ENCODE results near the gene GPR15LG.
"Not testable (repeated sequence)": the region's sequence is repeated elsewhere in the genome, so short reads cannot be mapped to it uniquely, and the experiment has no call there.

GPR15LG gene

DNA sequence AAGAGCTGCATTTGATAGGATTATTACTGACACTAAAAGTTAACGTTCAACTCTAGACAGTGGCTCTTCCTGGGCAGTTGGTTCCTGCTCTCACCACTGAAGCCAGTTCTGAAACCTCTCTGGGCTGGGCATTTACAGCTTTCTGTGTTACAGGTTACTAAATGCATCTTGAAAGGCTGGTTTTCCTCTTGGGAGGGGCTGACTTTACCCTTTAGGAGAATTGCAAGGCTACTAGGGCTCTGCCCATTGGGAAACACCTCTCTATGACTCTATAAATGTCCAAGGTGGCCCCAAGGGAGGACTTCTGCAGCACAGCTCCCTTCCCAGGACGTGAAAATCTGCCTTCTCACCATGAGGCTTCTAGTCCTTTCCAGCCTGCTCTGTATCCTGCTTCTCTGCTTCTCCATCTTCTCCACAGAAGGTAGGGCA is at the start of gene GPR15LG:
GPR15LG (plus strand) TSS at position 301 of the 429 bp plus-strand sequence; CDS start at position 352, 51 bp downstream.
- no peak for DNase-seq

DNA sequence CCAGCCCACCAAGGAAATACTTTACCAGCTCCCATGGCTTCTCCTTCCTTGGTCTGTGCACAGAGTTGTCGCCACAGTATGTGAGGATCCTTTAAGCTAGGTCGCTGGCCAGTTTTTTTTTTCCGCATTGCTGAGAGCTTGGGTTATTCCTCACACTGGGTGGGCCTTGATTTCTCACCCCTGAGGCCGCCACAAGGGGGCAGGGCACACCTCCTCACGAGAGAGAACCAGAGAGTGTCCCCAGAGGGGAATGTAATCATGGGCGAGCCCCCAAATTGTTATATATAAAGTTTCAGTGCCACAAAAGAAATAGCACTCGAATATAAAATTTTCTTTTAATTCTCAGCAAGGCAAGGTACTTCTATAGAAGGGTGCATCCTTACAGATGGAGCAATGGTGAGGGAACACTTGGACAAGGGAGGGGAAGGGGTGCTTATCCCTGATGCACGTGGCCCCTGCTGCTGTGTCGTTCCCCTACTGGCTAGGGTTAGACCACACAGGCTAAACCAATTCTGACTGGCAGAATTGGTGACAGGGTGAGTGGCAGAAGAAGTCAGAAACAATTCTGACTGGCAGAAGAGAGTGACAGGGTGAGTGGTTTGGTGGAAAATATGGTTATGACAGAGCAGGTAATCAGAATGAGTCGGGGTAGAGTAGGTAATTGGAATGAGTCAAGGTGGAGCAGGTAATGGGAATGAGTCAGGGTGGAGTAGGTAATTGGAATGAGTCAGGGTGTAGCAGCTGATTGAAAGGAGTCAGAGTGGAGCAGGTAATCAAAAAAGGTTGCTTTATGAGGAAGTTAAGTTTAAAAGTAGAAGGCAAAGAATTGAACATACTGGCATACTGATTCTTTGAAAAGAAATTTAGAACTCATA is 47.5 kb upstream of the GPR15LG start:
- not testable (repeated sequence) for DNase-seq

DNA sequence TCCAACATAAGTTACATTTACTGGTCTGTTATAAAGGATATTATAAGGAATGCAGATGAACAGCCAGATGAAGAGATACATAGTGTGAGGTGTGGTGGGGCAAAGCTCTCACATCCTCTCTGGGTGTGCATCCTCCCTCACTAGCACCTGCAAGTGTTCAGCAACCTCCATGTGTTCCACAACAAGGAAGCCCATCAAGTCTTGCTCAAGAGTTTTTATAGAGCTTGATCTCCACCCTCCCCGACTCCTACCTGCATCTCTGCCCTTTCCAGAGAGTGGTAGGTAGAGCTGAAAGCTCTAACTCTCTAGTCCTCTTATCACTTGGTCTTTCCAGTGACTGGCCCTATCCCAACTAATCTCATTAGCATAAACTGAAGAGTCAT is 46.8 kb upstream of the GPR15LG start:
- DNase-seq, result no peak

DNA sequence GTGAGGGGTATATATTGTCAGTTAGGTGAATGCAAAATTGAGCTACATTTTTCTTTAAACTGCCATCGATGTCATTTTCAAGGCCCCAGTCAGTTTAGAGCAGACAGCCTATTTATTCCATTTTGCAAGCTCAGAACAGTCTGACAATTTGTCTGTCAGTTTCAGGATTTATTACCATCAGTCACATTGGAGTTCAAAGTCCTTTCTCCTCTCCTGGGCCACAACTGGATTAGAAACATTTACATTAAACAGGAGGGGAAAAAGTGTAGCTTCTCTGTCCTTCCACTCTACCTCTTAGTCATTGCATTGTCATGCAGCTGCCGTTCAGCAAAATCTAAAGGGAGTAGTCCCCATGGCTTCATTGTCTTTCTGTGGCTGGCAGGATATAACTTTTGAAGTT is 37.8 kb upstream of the GPR15LG start:
- DNase-seq, result no peak

GRCh38 chr10:84137811-84138210 is 35.8 kb upstream of the GPR15LG start:
- DNase-seq, result no peak

DNA sequence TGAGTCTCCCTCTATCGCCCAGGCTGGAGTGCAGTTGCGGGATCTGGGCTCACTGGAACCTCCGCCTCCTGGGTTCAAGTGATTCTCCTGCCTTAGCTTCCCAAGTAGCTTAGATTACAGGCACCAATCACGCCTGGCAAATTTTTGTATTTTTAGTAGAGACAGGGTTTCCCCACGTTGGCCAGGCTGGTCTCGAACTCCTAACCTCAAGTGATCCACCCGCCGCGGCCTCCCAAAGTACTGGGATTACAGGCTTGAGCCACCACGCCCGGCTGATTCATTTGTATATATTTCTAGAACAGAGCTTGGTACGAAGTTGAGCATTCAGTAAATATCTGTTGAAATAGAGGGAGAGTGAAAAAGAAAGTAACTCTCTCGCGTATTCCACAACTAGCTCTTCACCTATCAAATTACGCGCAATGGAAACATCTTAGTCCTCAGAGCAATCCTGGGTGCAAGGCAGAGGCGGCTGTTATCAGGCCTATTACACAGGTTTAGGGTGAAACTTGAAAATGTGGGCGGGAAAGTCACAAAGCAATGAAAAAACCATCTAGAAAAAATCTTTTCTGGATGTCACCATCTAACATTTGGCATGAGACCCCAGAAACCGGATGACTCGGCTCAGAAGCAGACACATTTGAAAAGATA is 35.0 kb upstream of the GPR15LG start:
- DNase-seq, result no peak

GRCh38 chr10:84139126-84140035 is 34.2 kb upstream of the GPR15LG start, which contains the start of gene GHITM:
TSS of gene GHITM (plus strand) at chr10:84139509. CDS start at chr10:84141501, 1,992 bp downstream.
- peak; percentile 92 for DNase-seq

GRCh38 chr10:84140036-84140379 is 33.6 kb upstream of the GPR15LG start:
- DNase-seq, result no peak

DNA sequence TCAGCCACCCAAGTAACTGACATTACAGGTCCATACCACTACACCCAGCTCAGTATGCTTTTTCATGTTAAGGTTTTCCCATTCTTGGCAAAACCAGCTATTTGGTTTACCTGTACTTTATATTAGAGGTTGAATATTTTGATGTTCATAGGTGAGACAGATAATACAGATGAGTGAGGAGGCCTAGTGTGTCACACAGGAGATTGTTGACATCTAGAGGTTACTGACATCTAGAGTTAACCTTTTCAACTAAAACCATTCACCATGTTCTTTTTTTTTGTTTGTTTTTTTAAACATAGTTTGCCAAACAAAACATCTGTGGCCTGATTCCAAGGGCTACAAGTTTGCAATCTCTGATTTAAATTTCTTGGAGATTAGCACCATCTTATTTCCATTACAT is 26.3 kb upstream of the GPR15LG start:
- no peak for DNase-seq

DNA sequence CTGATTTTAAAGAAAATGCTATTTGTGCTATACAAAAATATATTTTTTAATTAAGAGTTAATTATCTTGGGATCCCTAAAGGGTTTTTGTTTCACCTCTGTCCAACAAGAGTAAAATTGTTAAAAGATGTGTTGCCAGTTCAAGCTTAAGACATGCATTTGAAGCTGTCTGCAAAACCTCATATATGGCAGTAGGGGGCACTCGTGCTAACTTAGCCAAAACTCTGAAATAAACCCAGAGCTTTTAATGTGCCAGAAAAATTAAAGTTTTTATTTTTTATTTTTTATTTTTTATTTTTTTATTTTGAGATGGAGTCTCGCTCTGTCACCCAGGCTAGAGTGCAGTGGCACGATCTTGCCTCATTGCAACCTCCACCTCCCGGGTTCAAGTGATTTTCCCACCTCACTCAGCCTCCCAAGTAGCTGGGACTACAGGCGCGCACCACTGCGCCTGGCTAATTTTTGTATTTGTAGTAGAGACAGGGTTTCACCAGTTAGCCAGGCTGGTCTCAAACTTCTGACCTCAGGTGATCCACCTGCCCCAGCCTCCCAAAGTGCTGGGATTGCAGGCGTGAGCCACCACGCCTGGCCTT is 25.5 kb upstream of the GPR15LG start:
- DNase-seq, result not testable (repeated sequence)

GRCh38 chr10:84149854-84150253 is 23.7 kb upstream of the GPR15LG start:
- no peak for DNase-seq

GRCh38 chr10:84152769-84153168 is 20.8 kb upstream of the GPR15LG start:
- DNase-seq, result no peak

DNA sequence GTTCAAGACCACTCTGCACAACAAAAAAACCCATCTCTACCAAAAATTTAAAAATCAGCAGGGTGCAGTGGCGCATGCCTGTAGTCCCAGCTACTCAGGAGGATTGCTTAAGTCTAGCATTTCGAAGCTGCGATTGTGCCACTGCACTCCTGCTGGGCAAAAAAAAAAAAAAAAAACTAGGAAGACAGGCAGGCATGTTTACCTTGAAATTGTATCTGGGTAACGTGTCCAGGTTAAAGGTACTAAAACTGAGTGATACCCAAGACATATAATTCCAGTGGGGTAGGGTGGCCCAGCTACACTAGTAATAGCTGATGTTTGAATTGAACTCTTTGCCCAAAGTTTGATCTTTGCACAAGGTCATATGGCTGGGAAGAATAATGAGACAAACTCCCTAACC is 18.1 kb upstream of the GPR15LG start:
- no peak for DNase-seq

DNA sequence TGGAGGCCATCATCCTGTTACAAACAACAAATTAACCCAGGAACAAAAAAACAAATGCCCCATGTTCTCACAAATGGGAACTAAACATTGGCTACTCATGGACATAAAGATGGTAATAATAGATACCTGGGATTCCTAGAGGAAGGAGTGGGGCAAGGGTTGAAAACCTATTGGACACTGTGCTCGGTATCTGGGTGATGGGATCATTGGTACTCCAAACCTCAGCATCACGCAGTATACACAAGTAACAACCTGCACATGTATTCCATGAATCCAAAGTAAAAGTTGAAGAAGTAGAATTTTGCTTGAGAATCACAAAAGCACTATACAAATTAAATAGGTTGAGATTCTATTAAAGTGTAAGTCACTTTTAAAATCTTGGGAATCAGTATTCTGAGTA is 17.6 kb upstream of the GPR15LG start:
- no peak for DNase-seq

GRCh38 chr10:84156768-84157167 is 16.8 kb upstream of the GPR15LG start:
- no peak for DNase-seq

DNA sequence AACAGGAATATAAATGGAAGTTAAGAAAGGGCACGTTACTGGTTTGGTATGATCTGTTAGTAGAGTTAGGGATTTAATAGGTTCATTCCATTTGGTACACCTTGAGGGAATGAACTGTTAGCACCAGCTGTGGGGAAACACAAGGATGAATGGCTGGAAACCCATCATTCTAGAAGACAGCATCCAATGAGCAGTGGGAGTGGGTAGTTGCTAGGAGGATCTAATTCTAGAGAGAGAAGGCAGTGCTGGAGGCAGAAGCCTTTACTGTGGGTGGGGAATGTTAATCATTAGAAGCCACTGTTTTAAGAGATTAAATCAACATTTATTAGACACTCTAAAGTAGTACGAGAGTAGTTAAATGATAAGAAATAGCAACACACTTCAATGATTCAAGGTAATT is 15.5 kb upstream of the GPR15LG start:
- DNase-seq, result no peak

DNA sequence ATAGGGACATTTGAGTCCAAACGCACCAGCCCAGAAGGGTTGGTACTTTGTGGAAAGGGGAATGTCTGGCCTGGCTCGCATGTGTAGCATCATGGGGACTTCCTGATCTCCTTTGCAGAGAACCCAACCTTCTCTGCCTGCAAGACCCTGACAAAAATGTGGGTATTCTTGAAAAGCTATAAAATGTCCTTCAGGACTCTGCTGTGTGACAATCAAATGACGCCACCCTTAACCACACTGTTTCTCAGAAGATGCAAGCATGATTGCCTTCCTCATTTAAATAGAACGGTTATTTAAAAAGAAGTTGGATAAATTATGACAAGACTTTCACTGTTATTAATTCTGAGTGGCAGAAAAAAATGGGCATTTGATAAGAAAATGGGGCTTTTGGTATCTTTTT is 15.1 kb upstream of the GPR15LG start:
- no peak for DNase-seq

- no peak for DNase-seq
Measured at GRCh38 chr10:84159076-84159685, 14.4 kb upstream of the GPR15LG start.

DNA sequence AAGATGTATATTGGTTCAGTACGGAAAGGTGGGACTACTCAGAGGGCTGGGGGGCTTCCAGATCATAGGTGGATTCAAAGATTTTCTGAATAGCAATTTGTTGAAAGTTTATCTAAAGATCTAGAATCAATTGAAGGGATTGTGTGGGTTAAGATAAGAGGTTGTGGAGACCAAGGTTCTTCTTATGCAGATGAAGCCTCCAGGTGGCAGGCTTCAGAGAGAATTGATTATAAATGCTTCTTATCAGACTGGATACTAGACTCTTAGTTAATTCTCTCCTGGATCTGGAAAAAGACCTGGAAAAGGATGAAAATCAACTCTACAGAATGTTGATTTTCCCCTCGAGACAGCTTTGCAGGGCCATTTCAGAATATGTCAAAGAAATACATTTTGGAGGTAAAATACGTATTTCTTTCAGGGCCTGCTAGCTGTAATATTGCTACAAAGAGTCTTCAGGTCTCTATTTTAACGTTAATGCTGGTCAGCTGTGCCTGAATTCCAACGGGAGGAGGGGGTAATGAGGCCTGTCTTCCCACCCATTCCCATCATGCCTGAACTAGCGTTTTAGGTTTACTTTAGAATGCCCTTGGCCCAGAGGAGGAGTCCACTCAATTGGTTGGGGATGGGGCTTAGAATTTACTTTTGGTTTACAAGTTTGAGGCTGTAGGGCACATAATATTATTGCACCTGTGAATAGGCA is 12.8 kb upstream of the GPR15LG start:
- DNase-seq, result no peak

DNA sequence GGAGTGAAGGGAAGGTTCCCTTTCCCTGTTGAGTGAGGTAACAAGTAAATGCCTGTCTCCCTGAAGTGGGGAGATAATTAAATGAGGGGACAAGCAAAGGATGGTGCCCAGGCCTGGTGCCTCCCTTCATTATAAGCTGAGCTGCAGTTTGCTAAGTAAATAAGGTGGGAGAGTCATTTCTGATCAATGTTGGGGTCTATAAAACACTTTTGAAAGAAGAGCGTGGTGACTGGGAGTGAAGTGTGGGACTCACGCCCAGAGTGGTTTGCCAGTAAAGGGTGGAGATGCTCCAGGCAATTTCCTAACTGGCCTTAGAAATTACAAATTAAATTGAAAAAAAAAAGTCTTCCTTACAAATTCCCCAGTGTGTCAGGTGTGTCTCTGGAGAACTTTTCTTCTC is 9.6 kb upstream of the GPR15LG start:
- DNase-seq, result no peak

DNA sequence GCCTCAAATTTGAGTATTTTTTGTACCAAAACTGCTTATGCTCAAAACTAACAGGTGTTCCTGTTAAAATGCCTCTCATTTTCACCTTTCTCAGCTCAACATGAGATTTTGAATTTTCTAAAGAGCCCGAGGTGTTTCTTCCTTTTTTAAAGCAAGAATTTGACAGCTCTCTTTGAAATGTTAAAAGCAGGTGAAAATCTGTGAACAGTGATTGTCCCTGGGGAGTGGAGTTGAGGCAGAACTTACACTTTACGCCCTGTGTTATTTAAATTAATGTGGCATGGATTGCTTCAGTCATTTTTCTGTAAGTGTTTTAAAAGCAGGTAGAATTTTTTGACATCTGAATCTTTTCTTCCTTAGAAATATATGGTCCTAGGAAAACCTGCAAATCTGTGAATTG is 9.2 kb upstream of the GPR15LG start:
- DNase-seq, result no peak
